ENCODE measurements around the gene LMF1.

- TF ChIP-seq, protein P1, sequence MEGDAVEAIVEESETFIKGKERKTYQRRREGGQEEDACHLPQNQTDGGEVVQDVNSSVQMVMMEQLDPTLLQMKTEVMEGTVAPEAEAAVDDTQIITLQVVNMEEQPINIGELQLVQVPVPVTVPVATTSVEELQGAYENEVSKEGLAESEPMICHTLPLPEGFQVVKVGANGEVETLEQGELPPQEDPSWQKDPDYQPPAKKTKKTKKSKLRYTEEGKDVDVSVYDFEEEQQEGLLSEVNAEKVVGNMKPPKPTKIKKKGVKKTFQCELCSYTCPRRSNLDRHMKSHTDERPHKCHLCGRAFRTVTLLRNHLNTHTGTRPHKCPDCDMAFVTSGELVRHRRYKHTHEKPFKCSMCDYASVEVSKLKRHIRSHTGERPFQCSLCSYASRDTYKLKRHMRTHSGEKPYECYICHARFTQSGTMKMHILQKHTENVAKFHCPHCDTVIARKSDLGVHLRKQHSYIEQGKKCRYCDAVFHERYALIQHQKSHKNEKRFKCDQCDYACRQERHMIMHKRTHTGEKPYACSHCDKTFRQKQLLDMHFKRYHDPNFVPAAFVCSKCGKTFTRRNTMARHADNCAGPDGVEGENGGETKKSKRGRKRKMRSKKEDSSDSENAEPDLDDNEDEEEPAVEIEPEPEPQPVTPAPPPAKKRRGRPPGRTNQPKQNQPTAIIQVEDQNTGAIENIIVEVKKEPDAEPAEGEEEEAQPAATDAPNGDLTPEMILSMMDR (IDR thresholded peaks at IDR 0.05), result no peak
- TF ChIP-seq POLR2A (IDR thresholded peaks at IDR 0.05), result no peak
Measured at GRCh38 chr16:869823-870641, 100.8 kb downstream of the LMF1 start.
